DMS53 treated with DMSO at 0.1 percent for 48 hours (cell line): Measurements from ENCODE around the gene NDUFB8.

Source experiments
- DNase-seq: peaks from one replicate; lab custom pipeline; 2025; ENCODE audit not compliant: unreplicated experiment; lab: John Stamatoyannopoulos, UW

NDUFB8 gene

GRCh38 chr10:100537475-100537874 lies 7.8 kb upstream of the NDUFB8 start:
- no peak for DNase-seq

DNA sequence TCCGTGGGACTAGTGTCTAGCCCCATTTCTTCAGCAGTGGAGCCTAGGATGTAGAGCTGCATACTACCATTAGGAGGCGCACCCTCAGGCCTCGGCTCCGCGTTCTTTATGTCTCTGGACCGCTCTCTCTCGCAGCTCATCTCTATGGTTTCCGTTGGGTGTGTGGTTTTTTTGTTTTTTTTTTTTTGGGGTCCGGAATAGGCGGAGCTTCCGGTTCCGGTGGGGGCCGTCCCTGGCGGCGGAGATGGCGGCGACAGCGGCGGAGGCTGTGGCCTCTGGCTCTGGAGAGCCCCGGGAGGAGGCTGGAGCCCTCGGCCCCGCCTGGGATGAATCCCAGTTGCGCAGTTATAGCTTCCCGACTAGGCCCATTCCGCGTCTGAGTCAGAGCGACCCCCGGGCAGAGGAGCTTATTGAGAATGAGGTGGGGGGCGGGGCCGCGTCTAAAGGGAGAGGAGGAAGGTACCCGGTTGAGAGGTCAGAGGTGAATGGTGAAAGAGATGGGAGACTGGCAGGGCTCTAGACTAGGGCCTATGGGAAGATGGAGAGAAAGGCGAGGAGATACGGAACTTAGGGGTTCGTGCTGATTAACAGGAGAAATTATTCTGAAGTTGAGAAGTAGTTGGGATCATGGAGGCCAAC lies 6.2 kb upstream of the NDUFB8 start, which contains the start of gene HIF1AN:
TSS of gene HIF1AN (plus strand) at position 229 of the 639 bp plus-strand sequence. CDS start at position 245, 16 bp downstream.
- DNase-seq: peak; percentile 87

DNA sequence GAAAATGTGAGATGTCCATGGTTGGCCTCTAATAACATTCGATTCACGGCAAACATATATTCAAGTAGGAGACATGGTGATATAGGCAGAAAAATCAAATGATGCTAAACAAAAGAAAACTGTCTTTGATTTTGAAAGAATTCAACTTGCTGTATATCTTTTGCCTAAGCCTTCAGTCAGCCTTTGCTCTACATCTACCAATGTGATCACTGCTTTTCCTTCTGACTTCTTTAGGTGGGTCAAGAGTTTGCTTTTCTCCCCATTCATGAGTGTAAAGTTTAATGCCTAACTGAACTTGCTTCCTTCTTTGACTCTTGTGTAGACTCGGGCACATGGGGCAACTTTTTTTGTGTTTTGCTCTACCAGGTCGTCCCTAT lies 5.7 kb upstream of the NDUFB8 start:
- no peak for DNase-seq

- DNase-seq: no peak
Observed at GRCh38 chr10:100534726-100535125, 5.1 kb upstream of the NDUFB8 start.

GRCh38 chr10:100531761-100532160 lies 2.1 kb upstream of the NDUFB8 start:
- DNase-seq: no peak

DNA sequence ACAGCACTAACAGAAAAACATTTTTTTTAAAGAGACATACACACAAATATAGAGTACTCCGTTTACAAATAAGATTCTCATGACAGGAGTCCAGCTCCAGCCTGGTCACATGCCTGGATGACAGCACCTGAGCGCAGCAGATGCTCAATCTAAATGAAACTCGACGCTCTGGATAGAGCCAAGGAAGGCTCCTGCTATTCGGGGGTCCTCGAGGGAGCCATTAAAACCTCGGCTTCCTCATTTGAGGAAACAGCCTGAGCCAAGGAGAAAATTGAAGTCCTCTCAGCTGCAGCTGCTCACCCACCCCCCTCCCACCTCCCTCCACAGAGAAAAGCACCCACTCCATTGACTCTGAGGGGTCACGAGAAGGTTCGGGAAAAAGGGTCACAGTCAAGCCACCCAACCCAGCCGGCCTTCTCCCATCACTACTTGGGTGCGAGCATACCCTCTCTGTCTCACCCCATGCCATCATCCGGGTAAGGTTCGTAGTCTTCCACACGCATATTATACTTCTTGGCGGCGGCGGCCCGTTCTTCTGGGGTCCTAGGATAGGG lies 673 bp downstream of the NDUFB8 start:
- DNase-seq: no peak

- no peak for DNase-seq
Observed at GRCh38 chr10:100528123-100528886, 1.4 kb downstream of the NDUFB8 start.

DNA sequence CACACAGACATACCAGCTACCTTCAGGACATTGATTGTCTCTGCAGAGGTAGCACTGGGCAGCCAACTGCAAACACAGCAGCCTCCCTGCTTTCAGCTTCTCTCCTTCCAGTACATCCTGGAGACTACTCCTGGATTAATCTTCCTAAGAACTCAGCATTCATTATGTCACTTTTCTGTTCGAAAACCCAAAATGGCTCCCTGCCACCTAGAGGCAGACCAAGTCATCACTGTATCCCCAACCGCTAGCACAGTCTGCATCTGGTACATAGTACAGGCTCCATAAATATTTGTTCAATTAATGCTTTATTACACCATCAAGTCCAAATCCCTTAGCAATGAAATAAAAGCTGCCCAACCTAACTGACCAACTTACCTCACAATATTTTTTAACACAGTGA lies 5.0 kb downstream of the NDUFB8 start:
- DNase-seq: no peak

- DNase-seq: no peak
Observed at GRCh38 chr10:100524206-100524605, 5.5 kb downstream of the NDUFB8 start.

GRCh38 chr10:100522945-100523344 lies 6.7 kb downstream of the NDUFB8 start:
- no peak for DNase-seq

GRCh38 chr10:100522107-100522801 lies 7.4 kb downstream of the NDUFB8 start:
- DNase-seq: no peak

- no peak for DNase-seq
Observed at GRCh38 chr10:100520811-100521210, 8.9 kb downstream of the NDUFB8 start.

DNA sequence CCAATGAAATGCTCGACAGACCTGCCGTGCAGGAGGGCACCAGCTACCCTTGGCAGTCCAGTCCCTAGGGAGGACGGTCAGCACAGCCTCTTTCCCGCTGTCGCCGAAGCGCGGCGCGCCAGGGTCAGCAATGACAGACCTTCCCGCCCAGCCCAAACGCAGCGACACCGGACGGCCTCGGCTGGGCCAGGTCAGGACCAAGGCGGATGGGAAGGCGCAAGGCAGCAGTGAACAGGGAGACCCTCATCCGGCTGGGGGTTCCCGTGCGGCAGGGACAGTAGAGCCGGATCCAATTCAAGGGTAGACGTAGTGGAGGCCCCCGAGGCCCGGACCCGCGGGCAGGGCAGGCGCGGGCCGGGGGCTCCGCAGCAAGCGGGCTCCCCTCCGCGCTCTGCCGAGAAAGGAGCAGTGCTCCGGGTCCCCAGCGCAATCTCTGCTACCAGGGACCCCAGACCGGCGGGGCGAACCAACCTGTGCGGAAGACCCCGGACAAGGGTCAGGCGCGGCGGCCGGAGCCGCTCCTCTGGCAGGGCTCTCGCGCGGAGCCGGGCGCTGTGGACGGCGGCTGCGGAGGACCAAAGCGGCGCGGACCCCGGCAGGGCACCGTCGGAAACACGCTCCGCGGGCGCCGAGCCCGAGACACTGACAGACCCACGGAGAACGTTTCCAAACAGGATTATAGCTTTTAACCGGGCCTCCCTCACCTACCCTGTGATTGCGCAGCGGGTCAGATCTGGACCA lies 10.2 kb downstream of the NDUFB8 start, which contains the start of gene SEC31B:
TSS of gene SEC31B (minus strand) at position 551 of the 741 bp plus-strand sequence. CDS start 2,909 bp downstream, outside the sequence.
- peak; percentile 38 for DNase-seq

DNA sequence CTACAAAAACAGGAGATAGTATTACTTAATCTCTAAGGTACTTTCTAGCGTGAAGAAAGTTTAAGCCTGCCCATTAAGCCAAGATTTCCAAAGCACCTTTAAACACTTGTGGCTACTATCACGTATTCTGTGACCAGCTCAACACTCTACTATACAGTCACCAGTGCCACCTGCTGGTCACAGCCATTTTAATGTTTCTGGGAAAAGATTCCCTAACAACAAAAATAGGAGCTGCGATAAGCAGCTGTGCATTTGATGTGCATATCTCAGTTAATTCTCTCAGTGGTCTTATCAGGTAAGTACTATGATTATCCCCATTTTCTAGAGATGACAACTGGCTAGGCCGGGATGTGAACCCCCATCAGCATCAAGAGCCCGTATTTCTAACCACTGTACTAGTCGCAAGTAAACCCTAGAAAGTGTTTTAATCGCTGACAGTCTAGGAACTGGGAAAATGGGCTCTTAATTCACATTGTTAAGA lies 10.9 kb downstream of the NDUFB8 start:
- DNase-seq: peak; percentile 79

GRCh38 chr10:100516847-100517246 lies 12.8 kb downstream of the NDUFB8 start:
- no peak for DNase-seq

DNA sequence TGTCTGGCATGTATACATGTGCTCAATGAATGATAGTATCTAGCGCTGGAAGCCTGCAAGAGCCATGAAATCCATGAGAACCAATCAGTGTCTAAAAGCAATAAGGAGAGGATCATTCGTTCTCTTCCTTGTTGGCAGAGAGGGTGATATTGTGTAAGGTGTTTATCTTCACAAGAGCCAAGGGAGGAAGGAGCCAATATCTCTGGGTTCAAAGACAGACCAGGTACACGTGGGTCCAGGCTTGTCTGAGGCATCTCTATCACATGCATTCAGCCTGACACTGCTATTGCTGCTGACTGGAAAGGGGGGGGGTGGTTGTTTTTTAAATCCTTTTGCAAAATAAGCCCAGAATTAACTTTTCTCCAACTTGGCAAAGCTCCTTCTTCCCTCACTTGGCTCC lies 14.1 kb downstream of the NDUFB8 start:
- DNase-seq: no peak

GRCh38 chr10:100510533-100511308 lies 18.9 kb downstream of the NDUFB8 start:
- no peak for DNase-seq

GRCh38 chr10:100509241-100509840 lies 20.3 kb downstream of the NDUFB8 start:
- no peak for DNase-seq

- peak; percentile 20 for DNase-seq
Observed at GRCh38 chr10:100508691-100509150, 20.9 kb downstream of the NDUFB8 start.
